ENCODE data around the gene BACH2.

DNA sequence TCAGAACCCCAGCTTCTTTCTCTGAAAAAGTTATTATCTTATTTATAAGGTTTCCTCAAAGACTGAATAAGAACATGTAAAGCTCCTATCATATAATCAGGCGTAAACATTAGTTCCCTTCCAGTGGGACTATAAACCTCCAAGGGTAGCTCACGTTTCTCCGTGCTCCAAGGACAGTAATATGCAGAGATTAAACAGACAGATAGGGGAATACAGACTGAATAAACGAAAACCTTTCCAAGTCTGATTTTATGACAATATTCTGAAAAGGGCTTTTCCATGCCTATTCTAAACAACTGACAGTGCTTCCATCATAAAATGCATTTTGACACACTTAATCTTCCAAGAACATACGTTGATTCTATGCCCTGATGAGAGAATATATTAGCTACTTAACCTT lies 22.8 kb downstream of the BACH2 start:
- TF ChIP-seq RAD21 (conservative IDR thresholded peaks at IDR 0.05) (no peak), TAF1 (IDR thresholded peaks at IDR 0.05; ENCODE audit: low read depth) (no peak)
